Ectodermal cell (in vitro differentiated cells): ENCODE data around the gene LRMDA.

Source experiments
- H3K27ac ChIP-seq: 2 replicates; pipeline ENCODE4 v1.7.0; 2013; ENCODE audit warnings: mild to moderate bottlenecking, low read depth, low read length; ENCODE audit not compliant: insufficient read depth, poor library complexity, severe bottlenecking
- H3K27me3 ChIP-seq: 2 replicates; pipeline ENCODE4 v1.7.0; 2013; ENCODE audit warnings: mild to moderate bottlenecking, low read length; ENCODE audit not compliant: insufficient read depth, control insufficient read depth, poor library complexity, severe bottlenecking
- H3K36me3 ChIP-seq: one replicate; pipeline ENCODE4 v1.7.0; 2013; ENCODE audit warnings: low read length; ENCODE audit not compliant: control insufficient read depth, insufficient read depth
- H3K4me1 ChIP-seq: one replicate; pipeline ENCODE4 v1.7.0; 2013; ENCODE audit warnings: low read length; ENCODE audit not compliant: control insufficient read depth, insufficient read depth
- H3K4me3 ChIP-seq: 2 replicates; pipeline ENCODE4 v1.7.0; 2013; ENCODE audit warnings: low read depth, low read length, control low read depth; ENCODE audit not compliant: insufficient read depth
- H3K9me3 ChIP-seq: 2 replicates; pipeline ENCODE4 v1.7.0; 2013; ENCODE audit warnings: mild to moderate bottlenecking, low read length, moderate library complexity; ENCODE audit not compliant: control insufficient read depth
- WGBS, 2 experiments: methylation state at CpG; one replicate each; pipeline ENCODE4 v1.1.7; 2013; ENCODE audit warnings: missing lambda C conversion rate in 2 of 2; 5-methylcytosine and 5-hydroxymethylcytosine counted together

Gene LRMDA

GRCh38 chr10:75425291-75426079 lies 5.9 kb upstream of the LRMDA start:
- Histone ChIP-seq H3K9me3 (no peaks in the 10 kb centered on the region), H3K4me1 (peaks cover 21% of the 10 kb centered on the region), H3K4me3 (no peak overlapping the region), H3K27me3 (peaks cover 61% of the 10 kb centered on the region), H3K27ac (no peak overlapping the region), H3K36me3 (no peaks in the 10 kb centered on the region)
- WGBS, 2 experiments, result 86 to 92% methylated on average over 5 to 6 of the region's 6 CpGs

- Histone ChIP-seq H3K9me3 (no peaks in the 10 kb centered on the region), H3K27ac (no peak overlapping the region), H3K4me3 (no peak overlapping the region), H3K4me1 (peaks cover 25% of the 10 kb centered on the region), H3K27me3 (peaks cover 62% of the 10 kb centered on the region), H3K36me3 (no peaks in the 10 kb centered on the region)
- 100% methylated on average over 1 of the region's 1 CpG; no CpG with 5 or more reads in 1 of the 2 experiments for WGBS, 2 experiments
These were observed 4.5 kb upstream of the LRMDA start for GRCh38 chr10:75426880-75427279.

DNA sequence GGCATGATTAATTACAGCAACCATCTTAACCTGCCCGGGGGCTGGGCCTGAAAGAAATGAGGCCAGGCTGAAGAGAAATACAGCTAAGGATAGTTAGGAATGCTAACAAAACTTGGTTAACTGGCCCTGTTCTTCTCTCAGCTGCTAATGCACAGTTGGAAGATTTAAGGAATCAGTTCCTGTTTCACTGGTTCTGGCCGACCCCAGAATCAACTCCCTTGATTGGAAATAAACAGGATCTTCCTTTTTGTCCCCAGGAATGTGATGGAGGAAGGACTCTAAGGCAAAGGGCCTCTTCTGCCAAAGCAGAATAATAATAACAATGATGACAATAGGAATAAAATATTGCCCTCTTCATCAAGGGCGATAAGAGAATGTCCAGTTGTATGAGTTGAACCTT lies 3.5 kb upstream of the LRMDA start:
- H3K27me3 ChIP-seq, result peaks cover 69% of the 10 kb centered on the region
- WGBS, 2 experiments, result 85 to 86% methylated on average over 3 of the region's 3 CpGs
- H3K27ac ChIP-seq, result no peak overlapping the region
- peaks cover 35% of the 10 kb centered on the region for H3K4me1 ChIP-seq
- no peaks in the 10 kb centered on the region for H3K9me3 ChIP-seq
- H3K36me3 ChIP-seq, result no peaks in the 10 kb centered on the region
- no peak overlapping the region for H3K4me3 ChIP-seq

DNA sequence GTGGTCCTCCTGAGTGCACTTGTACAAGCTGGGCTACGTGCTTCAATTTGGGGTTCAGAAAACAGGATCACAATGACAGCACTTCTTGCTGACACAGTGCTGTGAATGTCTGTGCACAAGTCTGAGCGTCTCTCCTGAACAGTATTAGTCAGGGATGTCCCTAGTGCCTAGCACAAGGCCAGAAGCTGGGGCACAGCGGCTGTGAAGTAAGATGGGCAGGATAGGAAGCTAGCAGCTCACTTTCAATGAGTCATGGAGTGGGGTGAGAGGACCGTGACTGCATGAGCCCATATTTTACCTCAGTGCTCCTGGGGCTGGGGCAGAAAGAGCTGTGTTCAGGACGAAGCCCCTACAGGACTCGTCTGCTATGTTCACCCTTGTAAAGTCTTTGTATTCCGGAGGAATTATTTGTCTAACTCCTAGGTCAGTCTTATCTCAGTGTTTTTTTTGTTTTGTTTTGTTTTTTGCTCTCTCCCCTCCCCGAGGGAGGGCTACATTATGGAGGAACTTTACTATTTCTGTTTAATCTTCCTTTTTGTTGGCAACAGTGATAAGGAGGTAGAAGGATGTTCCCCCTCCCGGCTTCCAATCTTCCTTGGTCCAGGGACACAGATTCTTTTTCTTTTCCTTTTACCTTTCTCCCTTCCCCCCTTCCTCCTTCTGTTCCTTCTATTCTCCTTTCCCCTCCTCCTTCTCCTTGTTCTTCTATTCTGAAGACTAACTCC lies 2.8 kb upstream of the LRMDA start:
- Histone ChIP-seq H3K36me3 (no peaks in the 10 kb centered on the region), H3K27me3 (peaks cover 74% of the 10 kb centered on the region), H3K4me1 (peaks cover 39% of the 10 kb centered on the region), H3K4me3 (no peak overlapping the region), H3K9me3 (no peaks in the 10 kb centered on the region), H3K27ac (no peak overlapping the region)
- 74 to 77% methylated on average over 9 of the region's 9 CpGs for WGBS, 2 experiments

DNA sequence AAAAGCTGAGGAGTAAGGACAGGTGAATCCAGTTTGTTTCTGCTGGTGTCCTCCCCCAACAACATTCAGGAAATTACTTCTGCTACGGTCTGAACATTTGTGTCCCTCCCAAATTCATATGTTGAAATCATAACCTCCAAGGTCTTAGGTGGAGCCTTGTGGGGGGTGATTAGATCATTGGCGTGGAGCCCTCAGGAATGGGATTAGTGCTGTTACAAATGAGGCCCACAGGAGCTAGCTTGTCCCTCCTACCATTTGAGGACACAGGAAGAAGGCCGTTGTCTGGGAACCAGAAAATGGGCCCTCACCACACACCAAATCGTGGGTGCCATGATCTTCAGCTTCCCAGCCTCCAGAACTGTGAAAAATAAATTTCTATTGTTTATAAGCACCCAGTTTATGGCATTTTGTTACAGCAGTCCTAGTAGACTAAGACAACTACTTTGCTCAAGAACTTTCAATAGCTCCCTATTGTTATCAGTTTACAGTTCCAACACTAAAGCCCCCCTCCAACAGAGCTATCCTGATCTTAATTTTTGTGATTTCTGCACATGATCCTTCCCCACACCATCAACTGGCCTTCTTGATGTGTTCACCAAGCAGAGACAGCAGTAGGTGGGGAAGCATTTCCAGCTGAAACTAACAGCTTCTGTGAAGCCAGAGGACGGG lies 2.1 kb upstream of the LRMDA start:
- H3K27me3 ChIP-seq, result peaks cover 81% of the 10 kb centered on the region
- no peak overlapping the region for H3K27ac ChIP-seq
- no peaks in the 10 kb centered on the region for H3K9me3 ChIP-seq
- H3K4me3 ChIP-seq, result no peak overlapping the region
- peaks cover 39% of the 10 kb centered on the region for H3K4me1 ChIP-seq
- no peaks in the 10 kb centered on the region for H3K36me3 ChIP-seq
- 79 to 82% methylated on average over 5 of the region's 5 CpGs for WGBS, 2 experiments

DNA sequence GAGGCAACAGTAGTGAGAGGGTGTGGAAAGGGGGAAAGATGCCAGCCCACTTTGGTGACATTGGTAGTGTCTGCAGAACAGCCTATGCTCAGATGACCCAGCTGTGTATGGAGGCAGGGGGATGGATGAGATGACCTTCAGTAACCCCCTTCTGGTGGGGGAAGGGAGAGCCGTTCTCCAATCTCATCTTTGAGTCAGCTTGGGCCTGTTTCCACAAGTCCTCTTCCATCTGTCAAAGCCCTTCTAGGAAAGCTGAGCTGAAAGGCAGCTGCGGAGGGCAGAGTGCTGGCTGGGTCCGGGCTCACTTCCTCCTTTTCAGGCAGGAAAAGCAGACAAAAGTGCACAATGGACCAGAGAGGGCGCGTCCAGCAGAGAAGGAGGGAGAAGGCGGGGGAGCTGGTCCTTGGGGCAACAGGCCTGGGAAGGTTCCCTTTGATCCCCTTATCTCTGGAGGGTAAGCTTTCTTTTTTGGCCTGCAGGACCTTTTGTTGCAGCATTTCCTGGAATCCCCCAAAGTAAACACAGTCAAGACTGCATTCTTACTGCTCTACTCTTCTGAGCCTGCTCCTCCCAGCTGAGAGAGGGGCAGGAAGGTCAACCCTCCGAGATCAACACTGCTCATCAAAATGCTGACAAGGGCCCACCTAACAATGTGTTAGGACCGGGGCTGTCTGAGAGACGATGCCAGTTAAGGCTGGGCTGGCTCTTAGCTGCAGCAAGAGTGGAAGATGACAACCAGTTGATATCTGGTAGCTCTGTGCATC lies 1.2 kb upstream of the LRMDA start:
- H3K27me3 ChIP-seq, result peaks cover 90% of the 10 kb centered on the region
- no peak overlapping the region for H3K4me3 ChIP-seq

DNA sequence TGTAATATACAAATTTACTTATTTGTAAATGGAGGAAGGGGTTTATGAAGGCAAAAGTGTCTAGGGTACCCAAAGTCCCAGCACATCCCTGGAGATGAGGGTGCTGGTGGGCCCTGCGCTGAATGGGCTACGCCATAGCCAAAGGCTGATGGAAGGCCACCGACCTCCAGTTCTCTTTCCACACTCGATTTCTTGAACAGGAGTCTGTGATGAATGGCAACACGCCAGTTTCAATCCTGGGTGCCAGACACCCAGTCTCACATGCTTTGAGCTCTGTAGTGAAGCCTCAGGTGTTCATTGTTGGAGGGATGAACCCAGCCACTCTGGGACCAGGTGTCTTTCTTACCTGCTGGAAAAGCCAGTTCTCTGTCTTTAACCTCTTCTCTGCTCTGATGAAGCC lies 752 bp downstream of the LRMDA start:
- Histone ChIP-seq H3K27ac (no peak overlapping the region), H3K4me3 (no peak overlapping the region), H3K4me1 (peaks cover 45% of the 10 kb centered on the region), H3K36me3 (no peaks in the 10 kb centered on the region), H3K27me3 (peaks cover 91% of the 10 kb centered on the region), H3K9me3 (no peaks in the 10 kb centered on the region)
- WGBS, 2 experiments, result 70 to 77% methylated on average over 5 of the region's 5 CpGs

More for the DNA sequence above, 1.2 kb upstream of the LRMDA start:
- 1% methylated on average over 9 of the region's 9 CpGs for WGBS, 2 experiments
- Histone ChIP-seq H3K9me3 (no peaks in the 10 kb centered on the region), H3K4me1 (peaks cover 41% of the 10 kb centered on the region), H3K36me3 (no peaks in the 10 kb centered on the region), H3K27ac (peak overlapping the region; percentile 56)

DNA sequence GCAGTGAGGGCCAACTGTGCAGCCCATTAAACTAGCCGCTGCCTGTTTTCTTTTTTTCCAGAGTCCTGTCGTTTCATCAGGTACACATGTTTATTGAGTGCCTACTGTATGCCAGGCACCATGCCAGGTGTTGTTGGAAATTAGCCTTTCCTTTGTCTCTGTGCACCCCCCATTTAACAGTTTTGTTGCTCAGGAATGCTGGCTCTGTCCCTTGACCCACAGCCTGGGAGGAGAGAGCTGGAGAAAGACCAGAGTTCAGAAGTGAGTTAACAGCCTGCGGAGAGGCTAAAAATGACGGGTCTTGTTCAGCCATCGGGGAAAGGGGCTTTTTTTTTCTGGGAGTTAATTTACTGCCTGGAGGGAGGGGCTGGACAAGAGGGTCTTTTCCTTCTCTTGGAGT lies 1.3 kb downstream of the LRMDA start:
- no peaks in the 10 kb centered on the region for H3K36me3 ChIP-seq
- no peak overlapping the region for H3K4me3 ChIP-seq
- H3K27ac ChIP-seq, result no peak overlapping the region
- 23 to 24% methylated on average over 5 of the region's 5 CpGs for WGBS, 2 experiments
- no peaks in the 10 kb centered on the region for H3K9me3 ChIP-seq
- H3K4me1 ChIP-seq, result peaks cover 45% of the 10 kb centered on the region
- H3K27me3 ChIP-seq, result peaks cover 89% of the 10 kb centered on the region

- Histone ChIP-seq H3K27ac (no peak overlapping the region), H3K9me3 (no peaks in the 10 kb centered on the region), H3K4me3 (no peak overlapping the region), H3K4me1 (peaks cover 42% of the 10 kb centered on the region), H3K36me3 (no peaks in the 10 kb centered on the region), H3K27me3 (peaks cover 88% of the 10 kb centered on the region)
- whole genome bisulfite sequencing, 2 experiments, result 23 to 27% methylated on average over 8 of the region's 8 CpGs
These were observed 1.8 kb downstream of the LRMDA start for GRCh38 chr10:75433216-75433615.
